NCI-H146 (cell line): ENCODE data around the gene NWD2.
"Not testable (repeated sequence)": the region's sequence is repeated elsewhere in the genome, so short reads cannot be mapped to it uniquely, and the experiment has no call there.

ENCODE experiments used
- DNase-seq: peaks from one replicate; lab custom pipeline; 2025; lab: John Stamatoyannopoulos, UW

NWD2 gene

GRCh38 chr4:37244583-37245390 lies at the start of gene NWD2:
TSS of gene NWD2 (plus strand) at chr4:37244743. CDS start at chr4:37245068, 325 bp downstream.
- no peak for DNase-seq

- DNase-seq = no peak
Observed at GRCh38 chr4:37197899-37198298, 46.6 kb upstream of the NWD2 start.

- DNase-seq = not testable (repeated sequence)
Observed at GRCh38 chr4:37204740-37205139, 39.8 kb upstream of the NWD2 start.

GRCh38 chr4:37216209-37216608 lies 28.3 kb upstream of the NWD2 start:
- DNase-seq = no peak

GRCh38 chr4:37219242-37219641 lies 25.3 kb upstream of the NWD2 start:
- DNase-seq = no peak

GRCh38 chr4:37219990-37220389 lies 24.6 kb upstream of the NWD2 start:
- DNase-seq = no peak

GRCh38 chr4:37220685-37221084 lies 23.9 kb upstream of the NWD2 start:
- no peak for DNase-seq

- no peak for DNase-seq
Observed at GRCh38 chr4:37223732-37224131, 20.8 kb upstream of the NWD2 start.

- DNase-seq = no peak
Observed at GRCh38 chr4:37224854-37225253, 19.7 kb upstream of the NWD2 start.

- no peak for DNase-seq
Observed at GRCh38 chr4:37225778-37226177, 18.8 kb upstream of the NWD2 start.

- DNase-seq = no peak
Observed at GRCh38 chr4:37232315-37232714, 12.2 kb upstream of the NWD2 start.

- DNase-seq = no peak
Observed at GRCh38 chr4:37236165-37236564, 8.4 kb upstream of the NWD2 start.

GRCh38 chr4:37241647-37242046 lies 2.9 kb upstream of the NWD2 start:
- no peak for DNase-seq

- no peak for DNase-seq
Observed at GRCh38 chr4:37243051-37243450, 1.5 kb upstream of the NWD2 start.

- DNase-seq = no peak
Observed at GRCh38 chr4:37243722-37244582, 591 bp upstream of the NWD2 start.

- DNase-seq = no peak
Observed at GRCh38 chr4:37245391-37245954, 930 bp downstream of the NWD2 start.

- DNase-seq = no peak
Observed at GRCh38 chr4:37246891-37247290, 2.3 kb downstream of the NWD2 start.

- DNase-seq = no peak
Observed at GRCh38 chr4:37258221-37258620, 13.7 kb downstream of the NWD2 start.

GRCh38 chr4:37268319-37268718 lies 23.8 kb downstream of the NWD2 start:
- DNase-seq = no peak

GRCh38 chr4:37279121-37279520 lies 34.6 kb downstream of the NWD2 start:
- DNase-seq = no peak

- DNase-seq = no peak
Observed at GRCh38 chr4:37279894-37280592, 35.5 kb downstream of the NWD2 start.

GRCh38 chr4:37299468-37299867 lies 54.9 kb downstream of the NWD2 start:
- DNase-seq = no peak
